Measurements from ENCODE around the gene KAT7. TPM values are rescaled to one million over a fixed set of nuclear protein-coding genes. Genes with fewer than 3 reads are reported as not detected.

The KAT7 gene
- total RNA-seq = 58.3 TPM

GRCh38 chr17:49788478-49789242 is at the start of gene KAT7:
Gene KAT7, plus strand, starts transcription at chr17:49788681. Its CDS starts 154 bp downstream, at chr17:49788835.

GRCh38 chr17:49763735-49764558 is 24.5 kb upstream of the KAT7 start, which contains the start of gene FAM117A:
Gene FAM117A, minus strand, starts transcription at chr17:49764131. Its CDS starts 44 bp downstream, at chr17:49764087.

GRCh38 chr17:49848019-49848473 is 59.6 kb downstream of the KAT7 start, which contains the start of gene TAC4:
Gene TAC4, minus strand, starts transcription at chr17:49848069. Its CDS starts 52 bp downstream, at chr17:49848017.

Other genes with a start within 250 kb of the KAT7 start
- gene NXPH3, start 212.8 kb upstream of the KAT7 start, total RNA-seq = 6.5 TPM
- 121 TPM for gene SPOP, start 110.6 kb upstream of the KAT7 start, total RNA-seq
- 29.4 TPM for gene SLC35B1, start 80.7 kb upstream of the KAT7 start, total RNA-seq
- 12.3 TPM for gene FAM117A, start 24.6 kb upstream of the KAT7 start, total RNA-seq
- not detected for gene TAC4, start 59.4 kb downstream of the KAT7 start, total RNA-seq
- not detected for gene DLX4, start 180.5 kb downstream of the KAT7 start, total RNA-seq
- 0.33 TPM for gene DLX3, start 206.5 kb downstream of the KAT7 start, total RNA-seq

Data from camera-type eye (tissue), 1 donor.